Measurements from ENCODE around the gene WDR1. TPM values are rescaled to one million over a fixed set of nuclear protein-coding genes. Genes with fewer than 3 reads are reported as not detected.

Gene WDR1, protein sequence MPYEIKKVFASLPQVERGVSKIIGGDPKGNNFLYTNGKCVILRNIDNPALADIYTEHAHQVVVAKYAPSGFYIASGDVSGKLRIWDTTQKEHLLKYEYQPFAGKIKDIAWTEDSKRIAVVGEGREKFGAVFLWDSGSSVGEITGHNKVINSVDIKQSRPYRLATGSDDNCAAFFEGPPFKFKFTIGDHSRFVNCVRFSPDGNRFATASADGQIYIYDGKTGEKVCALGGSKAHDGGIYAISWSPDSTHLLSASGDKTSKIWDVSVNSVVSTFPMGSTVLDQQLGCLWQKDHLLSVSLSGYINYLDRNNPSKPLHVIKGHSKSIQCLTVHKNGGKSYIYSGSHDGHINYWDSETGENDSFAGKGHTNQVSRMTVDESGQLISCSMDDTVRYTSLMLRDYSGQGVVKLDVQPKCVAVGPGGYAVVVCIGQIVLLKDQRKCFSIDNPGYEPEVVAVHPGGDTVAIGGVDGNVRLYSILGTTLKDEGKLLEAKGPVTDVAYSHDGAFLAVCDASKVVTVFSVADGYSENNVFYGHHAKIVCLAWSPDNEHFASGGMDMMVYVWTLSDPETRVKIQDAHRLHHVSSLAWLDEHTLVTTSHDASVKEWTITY
- total RNA-seq (2014; rRNA removed; shearing (Covaris generic)): 322 and 407 TPM in 2 replicates

DNA sequence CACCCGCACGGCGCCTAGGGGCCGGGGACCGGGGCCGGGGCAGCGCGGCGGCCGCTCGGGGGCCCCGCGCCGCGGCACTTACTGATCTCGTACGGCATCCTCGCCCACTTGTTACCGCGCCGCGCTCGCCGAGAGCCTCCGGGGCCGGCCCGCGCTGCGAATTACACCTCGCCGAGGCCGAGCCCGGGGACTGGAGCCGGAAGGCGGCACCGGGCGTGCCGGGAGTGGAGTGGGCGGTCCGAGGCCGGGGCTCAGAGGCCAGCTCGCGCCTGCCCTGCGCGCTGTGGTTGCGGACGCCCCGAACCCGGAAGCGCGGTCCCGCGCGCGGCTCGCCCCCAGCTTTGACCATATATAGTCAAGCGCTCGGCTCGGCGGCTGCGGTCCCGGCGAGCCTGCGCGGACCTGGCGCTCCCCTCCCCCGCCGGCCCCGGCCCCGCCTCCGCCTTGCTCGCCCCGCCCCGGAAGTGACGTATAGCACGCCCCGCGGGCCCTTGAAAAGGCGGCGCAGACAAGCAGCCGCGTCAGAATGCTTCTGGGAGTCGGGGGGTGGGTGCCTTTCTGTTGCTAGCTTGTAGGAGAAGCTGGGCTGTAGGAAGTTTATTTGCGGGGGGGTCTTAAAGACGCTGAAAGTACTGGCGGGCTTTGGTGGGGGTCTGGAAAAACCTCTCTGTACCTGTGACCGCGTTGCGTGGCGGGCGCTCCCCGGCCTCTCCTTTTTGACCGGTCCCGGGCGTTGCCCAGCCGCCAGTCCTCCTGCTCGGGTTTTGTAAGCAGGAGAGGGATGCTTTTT, at the start of gene WDR1:
TSS of gene WDR1 (minus strand) at position 231 of the 790 bp plus-strand sequence. CDS start at position 98, 133 bp downstream.
- peak; percentile 94 for DNase-seq (ENCODE audit: low read depth)

DNA sequence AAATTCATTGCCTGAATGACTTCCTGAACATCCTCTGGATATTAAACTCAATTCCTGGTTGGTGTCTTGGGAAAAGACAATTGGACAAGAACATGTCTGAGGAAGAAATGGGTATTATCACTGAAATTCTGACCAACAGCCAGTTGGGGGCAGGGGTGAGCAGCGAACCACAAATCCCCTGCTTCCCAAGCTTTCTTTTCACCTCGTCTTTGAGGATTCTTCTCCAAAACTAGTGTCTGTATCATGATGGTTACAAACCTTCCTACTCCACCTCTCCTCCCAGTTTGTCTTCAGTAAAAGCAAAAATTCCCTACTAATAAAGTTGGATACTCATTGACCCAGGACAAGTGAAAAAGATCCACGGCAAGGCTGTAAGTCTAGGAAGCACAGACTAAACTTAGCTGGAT, 48.3 kb upstream of the WDR1 start:
- DNase-seq (ENCODE audit: low read depth): peak; percentile 65

DNA sequence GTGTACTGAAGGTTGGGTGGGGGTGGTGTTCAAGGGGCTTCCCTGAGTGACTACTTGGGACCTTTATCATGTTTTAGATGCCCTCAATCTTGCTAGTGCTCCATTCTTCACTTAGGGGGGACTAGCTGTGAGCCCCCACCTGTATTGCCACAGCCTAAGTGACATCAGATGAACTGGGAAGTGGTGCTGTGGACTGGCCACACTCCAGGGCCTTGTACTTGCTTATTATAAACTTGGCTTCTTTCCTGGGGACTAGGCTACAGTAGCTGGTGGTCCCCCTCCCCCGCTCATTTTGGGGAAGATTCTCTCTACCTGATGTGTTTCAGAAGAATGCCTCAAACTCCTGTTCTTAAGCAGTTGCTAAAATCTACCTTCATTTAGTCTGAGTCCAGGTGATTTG, 46.7 kb upstream of the WDR1 start:
- no peak for DNase-seq (ENCODE audit: low read depth)

DNA sequence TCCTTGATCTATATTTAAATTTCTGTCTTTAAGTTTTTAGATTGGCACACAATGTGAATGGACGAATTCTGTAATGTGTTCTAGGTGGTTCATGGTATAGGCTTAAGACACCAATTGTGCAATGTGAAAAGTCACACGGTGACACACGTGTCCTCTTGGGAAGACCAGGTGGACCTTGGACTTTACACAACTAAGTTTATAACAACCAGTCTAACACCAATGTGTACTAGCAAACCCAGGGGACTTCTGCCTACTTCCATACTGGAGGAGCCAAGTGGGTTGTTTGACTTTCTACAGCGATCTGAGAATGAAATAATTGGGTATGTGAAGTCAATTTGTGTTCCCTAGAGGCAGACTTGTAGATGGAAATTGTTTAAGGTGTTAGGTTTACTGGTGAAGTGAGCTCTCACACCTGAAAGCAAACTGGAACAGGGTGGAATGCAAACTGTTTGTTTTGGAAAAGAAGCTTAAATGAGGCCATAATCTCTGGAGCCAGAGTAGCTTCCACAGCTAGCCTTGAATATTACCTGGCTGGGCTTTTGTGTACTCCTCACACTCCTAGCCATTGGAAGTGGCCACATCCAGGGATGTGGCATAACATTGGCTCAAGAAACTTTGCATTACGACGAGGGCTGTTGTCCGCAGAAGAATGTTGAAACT, 45.9 kb upstream of the WDR1 start:
- DNase-seq (ENCODE audit: low read depth): no peak

DNA sequence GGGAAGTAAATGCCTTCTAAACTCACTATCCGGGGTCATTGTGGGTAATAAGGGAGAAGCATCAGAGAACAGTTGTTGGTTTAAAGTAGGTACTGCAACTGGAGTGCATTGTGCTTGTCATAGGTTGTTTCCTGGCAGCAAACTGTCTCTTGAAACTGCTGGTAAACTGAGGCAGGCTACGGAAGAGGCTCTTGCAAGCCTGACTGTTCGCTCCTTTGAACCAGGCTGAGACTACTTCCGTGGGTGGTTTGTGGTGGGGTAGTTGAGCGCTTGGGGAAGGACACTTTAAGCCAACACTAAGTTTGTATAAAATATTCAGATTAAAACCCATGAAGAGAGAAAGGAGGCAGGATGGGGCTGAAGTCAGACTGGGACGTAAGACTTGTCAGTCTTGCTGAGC, 45.2 kb upstream of the WDR1 start:
- no peak for DNase-seq (ENCODE audit: low read depth)

DNA sequence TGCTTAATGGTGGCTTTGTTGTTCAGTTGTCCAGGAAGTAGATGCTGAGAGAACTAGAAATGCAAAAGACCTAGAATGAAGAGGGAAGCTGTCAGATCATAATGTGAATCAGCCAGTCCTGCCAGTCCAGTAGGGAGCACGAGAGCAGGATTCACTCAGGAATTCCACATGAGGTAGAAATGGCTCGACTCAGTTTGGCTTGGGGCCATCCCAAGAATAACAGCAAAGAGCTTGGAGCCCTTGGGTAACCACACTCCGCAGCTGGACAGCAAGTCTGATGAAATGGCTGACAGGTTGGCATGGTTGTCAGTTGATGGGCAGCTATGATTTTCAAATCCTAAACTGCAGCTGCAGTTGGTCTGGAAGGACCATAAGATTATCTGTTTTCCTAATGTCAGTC, 44.5 kb upstream of the WDR1 start:
- peak; percentile 64 for DNase-seq (ENCODE audit: low read depth)

DNA sequence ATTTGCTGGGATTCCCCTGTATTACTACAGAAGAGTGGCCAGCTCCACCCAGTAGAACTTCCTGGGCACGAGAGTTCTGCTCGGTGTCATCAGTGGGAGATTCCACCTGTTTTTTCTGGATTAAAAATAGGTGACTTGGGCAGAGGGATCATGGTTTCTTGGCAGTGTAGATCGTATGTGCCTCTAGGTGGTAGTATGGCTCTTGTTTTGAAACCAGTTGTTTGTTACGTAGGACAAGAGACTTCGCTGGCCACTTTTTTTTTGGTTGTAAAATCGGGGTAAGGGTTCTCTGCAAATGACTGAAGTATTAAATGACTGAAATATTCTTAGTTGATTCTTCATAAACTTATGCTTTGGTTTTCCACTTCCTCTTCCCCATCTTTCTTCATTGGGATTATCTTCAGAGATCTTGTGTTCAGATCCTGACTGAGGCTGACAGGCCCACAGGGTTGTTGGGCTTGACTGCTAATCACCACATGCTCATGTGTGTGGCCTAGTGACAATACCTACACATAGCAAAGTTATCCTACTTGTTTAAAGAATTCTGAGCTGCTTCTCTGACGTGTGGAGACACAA, 43.8 kb upstream of the WDR1 start:
- DNase-seq (ENCODE audit: low read depth): peak; percentile 50

DNA sequence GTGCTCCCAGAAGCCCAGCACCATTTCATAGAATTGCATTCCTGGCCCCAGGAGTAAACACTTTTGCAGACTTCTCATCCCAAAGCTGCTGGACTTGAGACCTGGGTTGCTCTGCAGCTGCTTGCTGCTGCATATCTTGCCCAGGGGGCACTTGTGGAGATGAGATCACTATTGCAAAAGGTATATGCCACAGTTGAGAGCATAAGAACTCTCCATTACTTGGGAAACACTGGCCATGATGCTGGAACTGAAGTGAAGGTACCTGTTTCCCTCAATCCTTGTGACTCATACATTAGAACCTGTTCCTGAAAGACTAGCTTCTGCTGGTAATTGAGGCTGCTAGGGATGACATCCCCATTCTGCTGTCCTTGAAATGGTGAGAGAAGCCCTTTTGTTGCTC, 43.1 kb upstream of the WDR1 start:
- DNase-seq (ENCODE audit: low read depth): peak; percentile 39

DNA sequence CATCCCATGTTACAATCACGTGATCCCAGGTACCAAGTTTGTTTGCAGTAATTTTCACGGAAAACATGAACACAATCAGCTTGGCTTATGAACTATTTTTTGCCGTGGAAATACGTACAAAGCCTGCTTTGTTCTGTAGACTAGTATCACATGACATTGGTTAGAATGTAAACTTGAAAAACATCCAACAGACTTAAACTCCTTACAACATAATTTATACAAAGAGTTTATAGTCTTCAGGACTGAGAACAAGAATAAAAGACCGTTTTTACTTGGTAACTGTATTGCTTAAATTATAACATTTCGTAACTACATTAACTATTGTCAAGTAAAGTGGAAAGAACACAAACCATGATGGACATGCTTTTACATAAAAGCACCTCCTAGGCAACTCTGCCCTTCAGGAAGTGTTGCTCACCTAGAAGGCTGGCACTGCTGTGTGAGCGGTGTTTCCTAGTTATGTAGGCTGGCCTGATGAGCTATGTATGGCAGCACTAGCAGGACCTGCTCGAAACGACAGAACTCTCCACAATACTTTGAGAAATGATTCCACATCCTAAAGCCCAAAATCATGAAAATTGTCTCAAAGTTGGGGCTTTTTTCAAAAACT, 41.8 kb upstream of the WDR1 start:
- no peak for DNase-seq (ENCODE audit: low read depth)

DNA sequence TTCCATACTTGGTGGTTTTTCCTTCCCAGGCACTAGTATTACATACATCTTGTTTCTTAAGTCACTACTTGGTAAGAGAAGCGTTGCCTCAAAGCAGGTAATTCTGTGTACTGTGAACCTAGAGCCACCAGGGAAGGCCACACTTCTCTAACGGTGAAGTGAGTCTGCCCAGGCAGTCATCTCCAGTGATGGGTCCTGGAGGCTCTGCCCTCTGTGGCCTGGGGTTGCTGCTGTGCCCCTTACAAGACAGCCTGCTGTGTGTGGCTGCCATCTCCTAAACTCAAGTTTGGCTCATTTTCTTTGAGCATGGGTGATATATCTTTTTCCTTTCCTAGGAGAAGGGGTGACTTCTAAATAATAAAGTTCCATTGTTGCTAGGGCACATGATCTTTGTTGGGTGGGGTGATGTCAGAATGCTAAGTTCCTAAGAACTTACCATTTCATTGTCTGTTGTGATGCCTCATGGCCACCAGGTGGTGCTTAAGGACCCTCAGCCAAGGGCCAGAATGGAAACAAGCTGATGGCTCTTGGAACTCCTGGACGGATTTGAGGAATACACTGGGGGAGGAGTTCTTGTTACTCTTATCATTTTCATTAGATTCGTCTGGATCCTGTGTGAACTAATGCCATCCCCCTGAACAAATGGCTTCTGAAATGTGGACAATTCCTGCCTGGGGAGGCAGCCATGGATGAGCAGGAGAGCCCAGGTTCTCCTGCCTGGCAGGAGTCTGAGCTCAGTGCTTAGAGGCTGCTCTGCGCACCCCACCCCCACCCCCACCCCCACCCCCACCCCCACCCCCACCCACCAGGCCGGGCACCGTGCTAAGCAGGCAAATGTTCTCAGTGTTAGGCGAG, 41.1 kb upstream of the WDR1 start:
- DNase-seq (ENCODE audit: low read depth): peak; percentile 77

DNA sequence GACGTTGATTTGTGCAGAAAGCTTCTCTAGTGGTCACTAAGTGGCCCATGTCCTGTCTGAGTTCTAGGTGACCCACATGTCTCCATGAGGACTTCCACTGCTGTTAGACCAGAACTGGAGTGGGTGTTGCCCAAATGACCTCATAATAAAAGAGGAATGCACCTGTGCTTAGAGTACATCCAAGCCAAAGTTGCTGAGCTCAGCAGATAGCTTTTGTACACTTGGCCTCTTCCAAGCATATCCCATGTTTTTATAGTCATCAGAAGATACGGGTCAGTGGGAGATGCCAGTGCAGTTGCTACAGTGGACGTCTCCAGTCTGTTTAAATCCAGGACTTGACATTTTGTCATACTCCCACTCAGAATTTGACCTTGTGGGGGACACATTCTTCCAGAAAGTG, 37.6 kb upstream of the WDR1 start:
- DNase-seq (ENCODE audit: low read depth): no peak

DNA sequence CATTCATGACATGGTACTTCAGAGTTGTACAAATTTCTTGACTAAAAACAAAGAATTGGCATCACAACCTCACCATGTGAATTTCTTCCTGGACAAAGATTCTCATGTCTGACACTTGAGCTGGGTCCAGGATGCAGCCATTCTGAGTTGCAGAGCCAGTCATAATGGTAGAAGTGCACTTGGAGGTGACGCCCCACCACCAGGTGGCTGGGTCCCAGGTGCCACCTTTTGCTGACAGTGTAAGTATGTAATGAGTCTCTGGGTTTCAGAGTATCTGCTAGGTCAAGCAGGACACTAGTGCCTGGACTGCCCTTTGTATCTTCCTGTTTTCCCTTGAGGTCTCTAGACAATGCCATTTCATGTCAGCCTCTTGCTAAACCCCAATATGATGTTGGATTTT, 36.6 kb upstream of the WDR1 start:
- no peak for DNase-seq (ENCODE audit: low read depth)

DNA sequence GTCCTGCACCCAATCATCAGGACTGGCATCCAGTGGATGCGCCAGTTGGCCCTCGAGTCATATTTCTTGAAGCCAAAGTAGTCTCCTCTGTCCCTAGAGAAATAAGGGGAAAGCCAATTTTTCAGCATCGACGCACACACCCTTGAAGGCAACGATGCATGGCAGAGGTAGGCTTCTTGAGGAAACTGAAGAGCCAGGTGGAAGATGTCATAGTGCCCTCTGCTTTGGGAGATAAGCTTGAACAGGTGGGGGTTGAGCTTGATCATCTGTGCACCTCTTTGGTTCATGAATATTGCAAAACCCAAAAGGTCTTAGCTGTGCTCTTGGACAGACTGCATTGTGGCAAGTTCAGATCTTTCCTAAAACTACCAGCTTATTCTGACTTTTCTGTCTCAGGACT, 34.6 kb upstream of the WDR1 start:
- DNase-seq (ENCODE audit: low read depth): no peak

DNA sequence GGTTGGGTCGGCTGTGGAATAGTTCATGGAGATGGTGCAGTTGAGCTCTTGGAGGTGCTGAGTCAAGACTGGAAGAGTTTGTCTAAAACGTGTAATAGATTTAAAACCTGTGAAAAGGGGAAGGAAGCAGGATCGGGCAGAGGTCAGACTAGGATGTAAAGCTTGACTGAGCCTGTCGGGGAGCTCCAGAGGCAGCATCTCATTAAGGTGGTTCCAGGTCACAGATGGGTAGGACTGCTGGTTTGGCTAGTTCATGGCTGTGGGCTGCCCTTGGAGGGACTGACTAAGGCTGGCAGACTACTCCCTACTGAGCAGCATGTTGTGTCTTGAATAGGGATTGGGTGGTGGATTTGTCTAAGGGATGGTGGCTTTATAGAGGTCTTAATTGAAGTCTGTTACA, 28.4 kb upstream of the WDR1 start:
- no peak for DNase-seq (ENCODE audit: low read depth)

DNA sequence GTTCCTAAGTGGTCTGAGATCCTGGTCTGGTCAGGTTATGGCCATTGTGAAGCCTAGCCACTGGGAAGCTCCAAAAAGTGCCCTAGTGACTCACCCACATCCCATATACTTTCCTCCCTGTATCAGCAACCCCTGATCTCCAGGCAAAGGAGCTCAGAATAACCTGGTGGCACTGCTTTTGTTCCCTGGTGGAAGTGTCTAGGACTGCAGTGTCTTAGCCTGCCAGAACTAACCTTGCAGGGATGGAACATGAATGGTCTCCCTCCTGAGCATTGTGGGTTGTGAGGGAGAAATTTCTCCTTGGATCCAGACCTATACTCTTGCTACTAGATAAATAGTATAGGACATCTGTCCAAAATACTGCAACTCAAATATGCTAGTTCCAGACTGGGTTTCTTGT, 27.9 kb upstream of the WDR1 start:
- DNase-seq (ENCODE audit: low read depth): no peak

DNA sequence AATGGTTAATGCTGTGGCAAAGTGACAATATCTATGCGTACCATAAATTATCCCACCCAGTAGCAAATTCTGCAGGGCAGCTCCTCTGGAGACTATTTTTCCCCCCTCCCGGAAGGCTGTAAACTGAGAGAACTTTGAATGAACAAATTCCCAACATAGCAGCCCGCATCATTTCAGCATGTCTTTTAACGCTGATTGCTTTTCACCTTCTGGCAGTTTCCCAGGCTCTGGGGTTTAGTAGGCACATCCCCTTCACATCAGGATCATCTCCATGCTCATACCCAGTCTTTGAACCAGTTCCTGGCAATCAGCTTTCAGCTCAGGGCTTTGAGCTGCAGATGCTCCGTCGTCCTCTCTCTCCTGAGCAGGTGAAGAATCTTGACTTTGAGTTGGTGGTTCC, 26.6 kb upstream of the WDR1 start:
- no peak for DNase-seq (ENCODE audit: low read depth)

DNA sequence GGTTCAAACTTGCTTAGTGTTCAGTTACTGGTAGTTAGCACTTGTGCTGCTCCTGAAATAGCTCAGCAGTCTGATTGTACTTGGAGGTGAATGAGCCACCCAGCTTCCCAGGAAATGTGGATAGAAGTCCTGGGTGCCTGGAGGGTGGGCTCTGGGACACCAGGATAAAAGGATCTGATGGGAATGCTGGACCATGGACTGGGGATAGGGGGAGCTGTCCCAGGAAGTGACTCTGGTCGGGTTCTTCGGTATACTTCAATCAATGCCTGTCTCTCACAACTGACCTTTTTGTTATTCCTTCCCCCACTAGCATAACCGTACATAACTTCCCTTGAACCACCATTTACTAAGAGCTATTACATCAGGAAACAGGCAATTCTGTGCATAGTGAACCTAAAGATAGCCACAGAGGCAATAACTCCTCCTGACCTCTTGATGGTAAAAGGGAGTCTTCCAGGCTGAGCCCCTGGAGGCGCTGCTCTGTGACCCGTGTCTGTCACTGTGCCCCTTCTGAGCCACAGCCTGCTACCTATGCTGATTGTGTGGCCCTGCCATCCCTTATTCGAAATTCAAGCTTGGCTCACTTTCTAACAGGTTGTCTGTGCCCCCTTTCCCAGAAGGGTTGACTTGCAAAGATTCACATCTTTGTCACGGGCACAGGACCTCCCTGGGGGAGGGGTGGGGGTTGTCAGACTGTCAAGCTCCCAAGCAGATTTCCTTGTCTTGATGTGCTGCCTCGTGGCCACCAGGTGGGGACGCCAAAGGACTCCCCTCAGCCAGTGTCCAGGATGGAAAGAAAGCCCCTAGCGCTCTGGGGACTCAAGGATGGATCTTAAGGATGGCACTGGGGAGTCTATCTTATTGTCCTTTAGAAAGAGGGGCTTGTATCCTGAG, 24.5 kb upstream of the WDR1 start:
- no peak for DNase-seq (ENCODE audit: low read depth)

DNA sequence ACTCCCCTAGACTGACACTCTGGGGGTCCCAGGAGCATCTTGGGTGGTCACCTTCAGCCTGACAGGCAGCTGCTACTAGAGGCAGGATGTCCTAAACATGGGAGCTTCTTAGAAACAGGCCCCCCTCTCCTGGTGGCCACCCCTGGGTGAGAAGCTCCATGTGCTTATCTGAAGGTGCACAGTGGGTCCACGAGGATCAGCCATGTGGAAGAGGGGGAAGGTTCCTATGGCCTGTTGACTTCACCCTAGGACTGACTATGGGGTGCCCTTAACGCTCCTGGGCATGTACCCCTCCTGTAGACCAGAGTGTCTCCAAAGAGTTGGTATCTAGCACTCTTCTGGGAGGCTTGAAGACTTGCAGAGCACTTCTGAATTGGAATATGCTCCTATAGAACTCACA, 22.9 kb upstream of the WDR1 start:
- DNase-seq (ENCODE audit: low read depth): no peak

DNA sequence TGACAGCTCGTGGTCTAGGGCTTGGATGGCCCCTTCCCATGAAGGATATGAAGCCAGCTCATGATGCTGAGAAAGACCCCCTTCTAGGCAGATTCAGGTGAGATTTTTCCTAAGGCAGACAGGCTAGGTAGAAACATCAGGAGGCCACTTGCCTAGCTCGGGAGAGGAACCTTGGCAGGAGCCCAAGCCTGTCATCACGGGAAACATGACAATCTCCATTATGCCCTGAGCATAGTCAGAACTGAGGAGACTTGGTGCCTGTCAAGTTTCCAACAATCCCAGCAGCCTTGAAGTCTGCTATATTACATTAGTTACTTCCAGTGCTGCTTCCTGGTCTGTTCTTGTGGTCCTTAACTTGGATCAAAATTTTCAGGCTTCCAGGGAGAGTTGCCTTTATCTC, 18.7 kb upstream of the WDR1 start:
- DNase-seq (ENCODE audit: low read depth): no peak
